WTC11 (cell line): Measurements from ENCODE around the gene CAP1.

Source experiments
- ESRRA ChIP-seq: sonication (generic); formaldehyde crosslinking; IDR thresholded peaks from 2 replicates; pipeline ENCODE4 v1.8.1; 2022; ENCODE audit warnings: mild to moderate bottlenecking, missing genetic modification reagents, borderline replicate concordance
- NFYB ChIP-seq: sonication (generic); formaldehyde crosslinking; conservative IDR thresholded peaks from 2 replicates; pipeline ENCODE4 v1.8.0; 2022; ENCODE audit warnings: low read depth, missing genetic modification reagents

GRCh38 chr1:40029608-40030007 is 10.9 kb upstream of the CAP1 start:
- TF ChIP-seq NFYB = no peak
- no peak for TF ChIP-seq ESRRA (CRISPR knock-in tag)
